Measurements from ENCODE around the gene CCNK. TPM values are rescaled to one million over a fixed set of nuclear protein-coding genes. Genes with fewer than 3 reads are reported as not detected.

The CCNK gene
- total RNA-seq, 2 experiments from 2014 or later, result 90.2 to 98.8 TPM

GRCh38 chr14:99479160-99479905 is 1.9 kb upstream of the CCNK start:
- H3K9me3 Mint-ChIP-seq, result no peaks in the 10 kb centered on the region
- ChIA-PET CTCF (interaction anchor here (0.9 kb wide), 1 partner anchor 87 kb away, joined by 3 read pairs; no protein-coding TSS in a partner anchor), POLR2A (no interaction called here)
- H3K4me3 Mint-ChIP-seq, result peak overlapping the region; percentile 88
- intact Hi-C loops (cut with micrococcal nuclease), result no loop called here
- H3K27ac Mint-ChIP-seq, result peak overlapping the region; percentile 89
- TF ChIP-seq CTCF (IDR thresholded peaks at IDR 0.05), result no peak
- DNase-seq (no peak), ATAC-seq (no peak)
- H3K27me3 Mint-ChIP-seq, result no peaks in the 10 kb centered on the region
- H3K4me1 Mint-ChIP-seq (ENCODE audit: low read depth), result peaks cover 49% of the 10 kb centered on the region
- no peaks in the 10 kb centered on the region for H3K36me3 Mint-ChIP-seq (ENCODE audit: low read depth)

- Mint-ChIP-seq H3K36me3 (ENCODE audit: low read depth) (no peaks in the 10 kb centered on the region), H3K4me1 (ENCODE audit: low read depth) (peaks cover 54% of the 10 kb centered on the region), H3K27ac (peak within 1 kb of the TSS; percentile 96), H3K27me3 (no peaks in the 10 kb centered on the region), H3K4me3 (peak within 1 kb of the TSS; percentile 96), H3K9me3 (no peaks in the 10 kb centered on the region)
- intact Hi-C loops (cut with micrococcal nuclease), result no loop called here
- TF ChIP-seq CTCF (IDR thresholded peaks at IDR 0.05), result no peak
- ATAC-seq, result no peak
- peak; percentile 64 for DNase-seq
- ChIA-PET POLR2A (interaction anchor here (1.0 to 3.4 kb wide), 5 partner anchors 10 to 123 kb away, joined by 3 to 14 read pairs (median 4); no protein-coding TSS in a partner anchor), CTCF (interaction anchor here (1.0 to 1.6 kb wide), 2 partner anchors 11 to 204 kb away, joined by 3 to 5 read pairs; partner anchors contain the start of gene CYP46A1)
Observed at GRCh38 chr14:99479906-99480869, 1.0 kb upstream of the CCNK start, which contains the start of gene SETD3. SETD3 (minus strand) TSS chr14:99480859; CDS start chr14:99465805, 15,054 bp downstream.

- ChIA-PET POLR2A (interaction anchor here (1.6 to 3.4 kb wide), 2 partner anchors 13 to 123 kb away, joined by 3 to 14 read pairs; partner anchors contain the start of gene CCDC85C), CTCF (interaction anchor here (1.0 to 1.3 kb wide), 2 partner anchors 8 to 202 kb away, joined by 3 read pairs; partner anchors contain the start of gene CYP46A1)
- peaks cover 61% of the 10 kb centered on the region for H3K4me1 Mint-ChIP-seq (ENCODE audit: low read depth)
- DNase-seq (peak; percentile 23), ATAC-seq (no peak)
- H3K4me3 Mint-ChIP-seq, result peak overlapping the region; percentile 96
- H3K27me3 Mint-ChIP-seq, result no peaks in the 10 kb centered on the region
- intact Hi-C loops (cut with micrococcal nuclease), result no loop called here
- TF ChIP-seq CTCF (IDR thresholded peaks at IDR 0.05), result no peak
- no peaks in the 10 kb centered on the region for H3K9me3 Mint-ChIP-seq
- H3K36me3 Mint-ChIP-seq (ENCODE audit: low read depth), result no peaks in the 10 kb centered on the region
- peak overlapping the region; percentile 96 for H3K27ac Mint-ChIP-seq
Observed at GRCh38 chr14:99481745-99482099, 513 bp downstream of the CCNK start.

- no peak overlapping the region for H3K4me3 Mint-ChIP-seq
- no peak for TF ChIP-seq CTCF (IDR thresholded peaks at IDR 0.05)
- intact Hi-C loops (cut with micrococcal nuclease), result no loop called here
- H3K4me1 Mint-ChIP-seq (ENCODE audit: low read depth), result peaks cover 62% of the 10 kb centered on the region
- POLR2A ChIA-PET, result no interaction called here
- H3K27me3 Mint-ChIP-seq, result no peaks in the 10 kb centered on the region
- H3K36me3 Mint-ChIP-seq (ENCODE audit: low read depth), result no peaks in the 10 kb centered on the region
- H3K9me3 Mint-ChIP-seq, result no peaks in the 10 kb centered on the region
- H3K27ac Mint-ChIP-seq, result no peak overlapping the region
- DNase-seq, result no peak
- CTCF ChIA-PET, result no interaction called here
- ATAC-seq, result no peak
Observed at GRCh38 chr14:99484106-99484505, 2.9 kb downstream of the CCNK start.

Measured in activated CD8-positive, alpha-beta T cell treated with anti-CD3 and anti-CD28 coated beads for 36 hours (primary cell).